ENCODE measurements around the gene DIP2C. TPM values are rescaled to one million over a fixed set of nuclear protein-coding genes. Genes with fewer than 3 reads are reported as not detected.

The DIP2C gene
- total and polyA plus RNA-seq, 2 donors (not counting 1 experiment from before 2014, with no cell fraction given) = 1.3 to 1.9 TPM

GRCh38 chr10:682931-683447 is 6.5 kb downstream of the DIP2C start:
- ChIA-PET CTCF (no interaction called here), POLR2A (no interaction called here)
- intact Hi-C loops (cut with micrococcal nuclease) = no loop called here
- H3K36me3 ChIP-seq (replicated peaks in 1 of 2; ENCODE audit: control extremely low read depth in 1 of 2, control insufficient read depth in 1 of 2, extremely low read depth in 1 of 2, insufficient read depth in 2 of 2, low read length in 1 of 2) = no peaks in the 10 kb centered on the region
- no peak overlapping the region for H3K27ac ChIP-seq (ENCODE audit: low read length in 2 of 2)
- H2AFZ ChIP-seq (ENCODE audit: insufficient read depth, low read depth, low read length, poor library complexity, severe bottlenecking) = no peak overlapping the region
- WGBS (ENCODE audit: insufficient coverage) = 91% methylated on average over 8 of the region's 14 CpGs
- Mint-ChIP-seq H3K27me3 (peaks cover 22% of the 10 kb centered on the region), H3K27ac (no peak overlapping the region), H3K4me3 (no peak overlapping the region), H3K9me3 (ENCODE audit: insufficient read depth) (no peaks in the 10 kb centered on the region), H3K4me1 (no peaks in the 10 kb centered on the region)
- no peaks in the 10 kb centered on the region for H3K79me2 ChIP-seq (ENCODE audit: control insufficient read depth, insufficient read depth, low read length)
- no peak overlapping the region for H3K4me3 ChIP-seq (ENCODE audit: control extremely low read depth in 1 of 5, extremely low read depth in 1 of 5, insufficient read depth in 1 of 5, low read depth in 2 of 5, low read length in 4 of 5)
- ATAC-seq (ENCODE audit: low read depth) = no peak
- no peak overlapping the region for H3K9ac ChIP-seq (ENCODE audit: low read length)
- H3K4me2 ChIP-seq (replicated peaks; ENCODE audit: low read depth, low read length, poor library complexity, severe bottlenecking) = no peak overlapping the region
- no peak for DNase-seq
- peaks cover 0 to 27% (median 0%) of the 10 kb centered on the region in 3 donors for H3K9me3 ChIP-seq (ENCODE audit: control extremely low read depth in 1 of 3, control insufficient read depth in 2 of 3, insufficient read depth in 1 of 3, low read length in 2 of 3)
- TF ChIP-seq EZH2 (IDR thresholded peaks at IDR 0.05; ENCODE audit: borderline replicate concordance, insufficient read depth, low read depth, low read length, poor library complexity, severe bottlenecking) (no peak), CTCF (IDR thresholded peaks at IDR 0.05) (no peak)
- H3K27me3 ChIP-seq (replicated peaks in 1 of 4; ENCODE audit: control extremely low read depth in 1 of 4, control insufficient read depth in 3 of 4, insufficient read depth in 4 of 4, low read length in 3 of 4) = peaks cover 0 to 9% (median 0%) of the 10 kb centered on the region in 4 experiments
- H4K20me1 ChIP-seq (ENCODE audit: control insufficient read depth, insufficient read depth, low read length, poor library complexity, severe bottlenecking) = no peaks in the 10 kb centered on the region
- H3K4me1 ChIP-seq (ENCODE audit: control insufficient read depth in 2 of 2, insufficient read depth in 2 of 2, low read length in 2 of 2) = no peaks in the 10 kb centered on the region

- H3K79me2 ChIP-seq (ENCODE audit: control insufficient read depth, insufficient read depth, low read length) = no peaks in the 10 kb centered on the region
- intact Hi-C loops (cut with micrococcal nuclease) = no loop called here
- DNase-seq = no peak
- H3K36me3 ChIP-seq (replicated peaks in 1 of 2; ENCODE audit: control extremely low read depth in 1 of 2, control insufficient read depth in 1 of 2, extremely low read depth in 1 of 2, insufficient read depth in 2 of 2, low read length in 1 of 2) = no peaks in the 10 kb centered on the region
- H3K27me3 ChIP-seq (replicated peaks in 1 of 4; ENCODE audit: control extremely low read depth in 1 of 4, control insufficient read depth in 3 of 4, insufficient read depth in 4 of 4, low read length in 3 of 4) = peaks cover 0 to 4% (median 0%) of the 10 kb centered on the region in 4 experiments
- ATAC-seq (ENCODE audit: low read depth) = no peak
- H3K4me2 ChIP-seq (replicated peaks; ENCODE audit: low read depth, low read length, poor library complexity, severe bottlenecking) = no peak overlapping the region
- Mint-ChIP-seq H3K27me3 (peaks cover 11% of the 10 kb centered on the region), H3K27ac (no peak overlapping the region), H3K9me3 (ENCODE audit: insufficient read depth) (no peaks in the 10 kb centered on the region), H3K4me3 (no peak overlapping the region), H3K4me1 (no peaks in the 10 kb centered on the region)
- no peak overlapping the region for H3K9ac ChIP-seq (ENCODE audit: low read length)
- no peak overlapping the region for H3K4me3 ChIP-seq (ENCODE audit: control extremely low read depth in 1 of 5, extremely low read depth in 1 of 5, insufficient read depth in 1 of 5, low read depth in 2 of 5, low read length in 4 of 5)
- H2AFZ ChIP-seq (ENCODE audit: insufficient read depth, low read depth, low read length, poor library complexity, severe bottlenecking) = no peak overlapping the region
- 91% methylated on average over 7 of the region's 9 CpGs for WGBS (ENCODE audit: insufficient coverage)
- H3K9me3 ChIP-seq (ENCODE audit: control extremely low read depth in 1 of 3, control insufficient read depth in 2 of 3, insufficient read depth in 1 of 3, low read length in 2 of 3) = peaks cover 0 to 27% (median 0%) of the 10 kb centered on the region in 3 donors
- POLR2A ChIA-PET = no interaction called here
- no peaks in the 10 kb centered on the region for H3K4me1 ChIP-seq (ENCODE audit: control insufficient read depth in 2 of 2, insufficient read depth in 2 of 2, low read length in 2 of 2)
- no peak overlapping the region for H3K27ac ChIP-seq (ENCODE audit: low read length in 2 of 2)
- CTCF ChIA-PET = no interaction called here
- no peaks in the 10 kb centered on the region for H4K20me1 ChIP-seq (ENCODE audit: control insufficient read depth, insufficient read depth, low read length, poor library complexity, severe bottlenecking)
- TF ChIP-seq CTCF (IDR thresholded peaks at IDR 0.05) (no peak), EZH2 (IDR thresholded peaks at IDR 0.05; ENCODE audit: borderline replicate concordance, insufficient read depth, low read depth, low read length, poor library complexity, severe bottlenecking) (no peak)
Measured at GRCh38 chr10:681670-682318, 7.7 kb downstream of the DIP2C start.
